Activated gamma-delta T cell treated with Interleukin-2 at 50 U/mL for 16 hours (primary cell): Measurements from ENCODE around the gene SLC15A2.

ENCODE experiments used
- DNase-seq: peaks from one replicate; pipeline ENCODE4 v3.0.0-alpha.2; 2020

The SLC15A2 gene

DNA sequence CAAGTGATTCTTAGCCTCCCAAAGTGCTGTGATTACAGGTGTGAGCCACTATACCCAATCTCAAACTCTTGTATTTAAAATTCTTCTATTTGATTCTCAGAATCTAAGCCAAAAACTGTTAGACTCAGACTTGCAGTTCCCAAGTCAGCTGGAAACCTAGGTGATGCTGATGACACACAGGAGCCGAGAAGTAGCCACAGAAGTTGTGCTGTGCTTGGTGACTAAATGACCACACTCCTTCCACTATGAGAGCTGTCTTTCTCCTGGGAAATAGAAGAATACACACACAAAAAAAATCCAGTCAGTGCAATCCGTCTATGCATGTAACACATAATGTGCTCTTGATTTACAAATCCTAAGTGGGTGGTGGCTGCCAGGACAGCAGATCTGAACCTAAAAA is 93.9 kb downstream of the SLC15A2 start:
- DNase-seq = no peak

DNA sequence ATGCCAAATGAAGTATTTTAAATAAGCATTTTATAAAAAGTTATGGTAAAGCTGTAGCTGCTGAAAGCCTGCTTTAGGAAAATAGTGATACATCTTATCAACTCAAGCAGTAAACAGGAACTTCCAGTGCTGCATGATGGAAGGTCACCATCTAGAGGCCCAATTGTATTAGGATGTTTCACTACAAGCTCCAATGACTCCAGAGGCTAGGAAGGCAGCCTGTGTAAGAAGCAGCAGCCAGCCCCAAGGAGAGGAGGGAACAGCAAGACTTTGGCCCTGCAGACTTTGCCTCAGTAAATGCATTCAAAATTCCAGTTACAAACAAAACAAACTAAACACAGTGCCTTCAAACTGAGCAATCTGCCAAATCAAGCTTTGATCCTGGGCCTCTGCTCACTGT is 95.7 kb downstream of the SLC15A2 start:
- no peak for DNase-seq

DNA sequence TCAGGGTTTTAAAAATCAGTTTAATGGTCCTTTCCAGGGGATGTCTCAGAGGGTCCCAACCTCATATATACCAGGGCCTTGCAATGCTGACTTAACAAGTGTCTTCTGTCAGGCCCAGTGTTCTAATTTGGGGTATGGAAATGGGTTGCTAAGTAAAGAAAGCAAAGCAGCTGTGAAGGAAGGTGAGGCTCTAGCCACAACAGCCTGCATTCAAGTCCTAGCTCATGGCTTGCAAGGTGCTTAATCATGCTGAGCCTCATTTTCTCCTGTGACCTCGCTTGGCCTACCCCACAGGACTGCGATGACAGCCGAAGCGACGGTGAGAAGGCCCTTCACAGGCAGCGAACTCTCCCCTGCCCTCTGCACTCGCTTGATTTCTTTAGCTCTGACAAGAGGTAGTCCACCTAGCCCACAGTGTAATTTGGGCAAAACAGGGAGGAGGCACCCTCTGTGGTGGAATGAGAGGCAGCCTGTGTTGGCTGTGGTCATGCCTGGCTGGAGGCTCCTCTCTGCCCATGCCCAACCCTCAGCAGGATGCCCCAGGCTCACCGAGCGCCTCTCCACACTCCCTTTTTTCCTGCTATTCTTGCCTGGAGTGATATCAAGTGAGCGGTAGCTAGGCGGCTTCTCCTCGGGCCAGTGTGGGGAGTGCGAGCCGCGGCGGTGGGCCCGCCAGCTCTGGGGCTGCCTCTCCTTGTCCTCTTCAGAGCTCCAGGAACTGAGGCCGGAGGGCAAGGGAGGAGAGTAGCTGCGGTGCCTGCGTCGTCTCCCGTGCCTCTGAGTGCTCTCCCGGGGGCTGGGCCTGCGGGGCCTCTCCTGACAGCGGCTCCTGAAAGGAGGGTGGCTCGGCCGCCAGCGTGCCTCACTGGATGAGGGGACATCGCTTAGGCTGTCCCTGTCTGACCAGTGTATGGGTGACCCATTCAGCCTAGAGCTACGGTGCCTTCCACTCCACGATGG is 98.7 kb downstream of the SLC15A2 start:
- DNase-seq = no peak
